HG03280 (cell line): ENCODE results near the gene BCL2A1.
"Not testable (repeated sequence)": the region's sequence is repeated elsewhere in the genome, so short reads cannot be mapped to it uniquely, and the experiment has no call there.

Experiments used
- ATAC-seq: cut with Tn5 transposase; IDR thresholded peaks from one replicate; pipeline ENCODE4 v1.9.1; 2021; ENCODE audit warnings: mild to moderate bottlenecking, moderate library complexity; ENCODE audit not compliant: unreplicated experiment

Gene BCL2A1

GRCh38 chr15:79989682-79990081 is 18.7 kb upstream of the BCL2A1 start:
- no peak for ATAC-seq

- no peak for ATAC-seq
Observed at GRCh38 chr15:79989183-79989582, 18.2 kb upstream of the BCL2A1 start.

GRCh38 chr15:79988448-79989117 is 17.6 kb upstream of the BCL2A1 start:
- no peak for ATAC-seq

- ATAC-seq = no peak
Observed at GRCh38 chr15:79987969-79988368, 17.0 kb upstream of the BCL2A1 start.

GRCh38 chr15:79987569-79987955 is 16.6 kb upstream of the BCL2A1 start:
- no peak for ATAC-seq

- no peak for ATAC-seq
Observed at GRCh38 chr15:79981831-79982455, 10.9 kb upstream of the BCL2A1 start.

GRCh38 chr15:79978655-79979514 is 7.9 kb upstream of the BCL2A1 start:
- peak; percentile 74 for ATAC-seq

GRCh38 chr15:79978260-79978654 is 7.3 kb upstream of the BCL2A1 start:
- no peak for ATAC-seq

- ATAC-seq = peak; percentile 43
Observed at GRCh38 chr15:79977431-79978054, 6.5 kb upstream of the BCL2A1 start.

GRCh38 chr15:79973456-79974195 is 2.6 kb upstream of the BCL2A1 start:
- ATAC-seq = no peak

- ATAC-seq = no peak
Observed at GRCh38 chr15:79972863-79973262, 1.9 kb upstream of the BCL2A1 start.

- ATAC-seq = no peak
Observed at GRCh38 chr15:79970181-79970580, 815 bp downstream of the BCL2A1 start.

GRCh38 chr15:79969146-79969545 is 1.9 kb downstream of the BCL2A1 start:
- ATAC-seq = no peak

GRCh38 chr15:79967298-79968182 is 3.5 kb downstream of the BCL2A1 start:
- no peak for ATAC-seq

GRCh38 chr15:79966634-79967297 is 4.2 kb downstream of the BCL2A1 start:
- no peak for ATAC-seq

GRCh38 chr15:79965846-79966630 is 5.0 kb downstream of the BCL2A1 start:
- no peak for ATAC-seq

GRCh38 chr15:79964232-79964805 is 6.7 kb downstream of the BCL2A1 start:
- ATAC-seq = no peak

- not testable (repeated sequence) for ATAC-seq
Observed at GRCh38 chr15:79962921-79963320, 8.1 kb downstream of the BCL2A1 start.
